ENCODE data around the gene LCK. TPM values are rescaled to one million over a fixed set of nuclear protein-coding genes. Genes with fewer than 3 reads are reported as not detected.

LCK gene
- total and polyA plus RNA-seq, 2 experiments from 2014 or later, result 0.40 to 0.79 TPM

DNA sequence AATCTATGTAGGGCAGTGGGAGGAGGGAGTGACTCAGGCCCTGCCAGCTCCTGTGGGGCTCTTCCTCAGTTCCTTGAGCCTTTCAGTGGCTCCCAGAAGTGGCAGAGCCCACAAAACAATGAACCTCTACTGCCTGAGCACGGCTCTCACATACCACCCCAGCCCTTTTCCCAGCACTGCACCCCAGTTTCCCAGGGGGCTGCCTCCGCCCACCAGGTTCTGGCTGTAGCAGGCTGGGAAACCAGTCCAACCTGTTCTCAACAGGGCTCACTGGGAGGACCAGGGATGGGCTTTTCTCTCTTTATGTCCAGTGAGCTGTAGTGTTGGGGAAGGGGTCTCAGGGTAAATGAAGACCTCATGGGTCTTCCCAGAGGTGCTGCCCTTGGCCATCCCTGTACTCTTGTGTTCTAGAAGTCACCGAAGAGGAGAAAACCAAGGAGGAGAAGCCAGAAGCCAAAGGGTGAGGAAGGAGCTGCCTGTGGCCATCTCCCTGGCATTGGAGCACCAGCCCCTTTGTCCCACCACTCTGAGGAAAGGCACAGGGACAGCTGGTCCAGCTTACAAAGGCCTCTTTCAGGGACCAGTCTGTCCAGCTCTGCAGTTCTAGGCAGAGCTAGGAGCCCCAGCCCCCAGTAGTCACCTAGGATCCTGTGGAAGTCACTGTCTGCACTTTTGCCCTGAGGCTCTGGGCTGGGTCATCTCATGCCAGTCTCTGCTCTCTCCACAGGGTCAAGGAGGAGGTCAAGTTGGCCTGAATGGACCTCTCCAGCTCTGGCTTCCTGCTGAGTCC is 81.4 kb downstream of the LCK start:
- Histone ChIP-seq H3K27ac (peak overlapping the region; percentile 70), H3K79me2 (peaks cover 34% of the 10 kb centered on the region), H3K27me3 (no peaks in the 10 kb centered on the region), H3K9me3 (ENCODE audit: low read depth) (no peaks in the 10 kb centered on the region), H2AFZ (no peak overlapping the region), H4K20me1 (ENCODE audit: insufficient read depth, poor library complexity, severe bottlenecking) (peaks cover 18% of the 10 kb centered on the region), H3K4me1 (ENCODE audit: insufficient read depth) (peaks cover 8% of the 10 kb centered on the region), H3K4me2 (peak overlapping the region; percentile 94), H3K9me2 (replicated peaks; ENCODE audit: insufficient read depth) (no peaks in the 10 kb centered on the region), H3K36me3 (replicated peaks; ENCODE audit: insufficient read depth, low read depth) (no peaks in the 10 kb centered on the region), H3K4me3 (no peak overlapping the region)
- 90% methylated on average over 3 of the region's 3 CpGs for WGBS (ENCODE audit: low lambda C conversion rate, missing lambda C conversion rate)
- no peak for DNase-seq (ENCODE audit: low spot score)
- TF ChIP-seq, protein P1, sequence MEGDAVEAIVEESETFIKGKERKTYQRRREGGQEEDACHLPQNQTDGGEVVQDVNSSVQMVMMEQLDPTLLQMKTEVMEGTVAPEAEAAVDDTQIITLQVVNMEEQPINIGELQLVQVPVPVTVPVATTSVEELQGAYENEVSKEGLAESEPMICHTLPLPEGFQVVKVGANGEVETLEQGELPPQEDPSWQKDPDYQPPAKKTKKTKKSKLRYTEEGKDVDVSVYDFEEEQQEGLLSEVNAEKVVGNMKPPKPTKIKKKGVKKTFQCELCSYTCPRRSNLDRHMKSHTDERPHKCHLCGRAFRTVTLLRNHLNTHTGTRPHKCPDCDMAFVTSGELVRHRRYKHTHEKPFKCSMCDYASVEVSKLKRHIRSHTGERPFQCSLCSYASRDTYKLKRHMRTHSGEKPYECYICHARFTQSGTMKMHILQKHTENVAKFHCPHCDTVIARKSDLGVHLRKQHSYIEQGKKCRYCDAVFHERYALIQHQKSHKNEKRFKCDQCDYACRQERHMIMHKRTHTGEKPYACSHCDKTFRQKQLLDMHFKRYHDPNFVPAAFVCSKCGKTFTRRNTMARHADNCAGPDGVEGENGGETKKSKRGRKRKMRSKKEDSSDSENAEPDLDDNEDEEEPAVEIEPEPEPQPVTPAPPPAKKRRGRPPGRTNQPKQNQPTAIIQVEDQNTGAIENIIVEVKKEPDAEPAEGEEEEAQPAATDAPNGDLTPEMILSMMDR (IDR thresholded peaks at IDR 0.05; ENCODE audit: poor library complexity), result no peak
- TF ChIP-seq EZH2 (IDR thresholded peaks at IDR 0.05; ENCODE audit: borderline replicate concordance) (no peak), EZH2phosphoT487 (IDR thresholded peaks at IDR 0.05; ENCODE audit: low read depth, severe bottlenecking, unreplicated experiment) (no peak)

DNA sequence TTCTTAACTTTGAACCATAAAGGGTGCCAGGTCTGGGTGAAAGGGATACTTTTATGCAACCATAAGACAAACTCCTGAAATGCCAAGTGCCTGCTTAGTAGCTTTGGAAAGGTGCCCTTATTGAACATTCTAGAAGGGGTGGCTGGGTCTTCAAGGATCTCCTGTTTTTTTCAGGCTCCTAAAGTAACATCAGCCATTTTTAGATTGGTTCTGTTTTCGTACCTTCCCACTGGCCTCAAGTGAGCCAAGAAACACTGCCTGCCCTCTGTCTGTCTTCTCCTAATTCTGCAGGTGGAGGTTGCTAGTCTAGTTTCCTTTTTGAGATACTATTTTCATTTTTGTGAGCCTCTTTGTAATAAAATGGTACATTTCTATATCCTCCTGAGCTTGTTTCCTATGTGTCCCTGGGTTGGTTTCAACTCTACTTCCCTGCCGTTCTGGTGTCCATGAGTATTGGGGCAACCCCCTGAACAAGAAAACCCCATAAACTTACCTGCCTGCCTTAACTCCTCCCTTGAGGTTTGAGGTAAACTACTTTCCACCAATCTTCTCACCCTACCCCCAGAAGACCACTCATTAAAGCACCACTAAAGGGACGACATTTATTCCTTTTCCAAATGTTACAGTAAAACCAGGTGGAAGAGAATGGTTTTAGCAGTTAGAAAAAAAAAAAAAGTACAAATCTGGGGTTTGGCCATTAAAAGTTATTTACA is 82.3 kb downstream of the LCK start:
- Histone ChIP-seq H3K79me2 (peaks cover 34% of the 10 kb centered on the region), H3K4me2 (peak overlapping the region; percentile 94), H2AFZ (no peak overlapping the region), H3K9me3 (ENCODE audit: low read depth) (no peaks in the 10 kb centered on the region), H3K4me3 (no peak overlapping the region), H3K36me3 (replicated peaks; ENCODE audit: insufficient read depth, low read depth) (no peaks in the 10 kb centered on the region), H3K9me2 (replicated peaks; ENCODE audit: insufficient read depth) (no peaks in the 10 kb centered on the region), H3K27me3 (no peaks in the 10 kb centered on the region), H4K20me1 (ENCODE audit: insufficient read depth, poor library complexity, severe bottlenecking) (peaks cover 18% of the 10 kb centered on the region), H3K27ac (peak overlapping the region; percentile 70), H3K4me1 (ENCODE audit: insufficient read depth) (peaks cover 8% of the 10 kb centered on the region)
- WGBS (ENCODE audit: low lambda C conversion rate, missing lambda C conversion rate), result 84% methylated on average over 3 of the region's 3 CpGs
- TF ChIP-seq EZH2 (IDR thresholded peaks at IDR 0.05; ENCODE audit: borderline replicate concordance) (no peak), EZH2phosphoT487 (IDR thresholded peaks at IDR 0.05; ENCODE audit: low read depth, severe bottlenecking, unreplicated experiment) (no peak)
- TF ChIP-seq, protein P1 (IDR thresholded peaks at IDR 0.05; ENCODE audit: poor library complexity), result no peak
- no peak for DNase-seq (ENCODE audit: low spot score)

DNA sequence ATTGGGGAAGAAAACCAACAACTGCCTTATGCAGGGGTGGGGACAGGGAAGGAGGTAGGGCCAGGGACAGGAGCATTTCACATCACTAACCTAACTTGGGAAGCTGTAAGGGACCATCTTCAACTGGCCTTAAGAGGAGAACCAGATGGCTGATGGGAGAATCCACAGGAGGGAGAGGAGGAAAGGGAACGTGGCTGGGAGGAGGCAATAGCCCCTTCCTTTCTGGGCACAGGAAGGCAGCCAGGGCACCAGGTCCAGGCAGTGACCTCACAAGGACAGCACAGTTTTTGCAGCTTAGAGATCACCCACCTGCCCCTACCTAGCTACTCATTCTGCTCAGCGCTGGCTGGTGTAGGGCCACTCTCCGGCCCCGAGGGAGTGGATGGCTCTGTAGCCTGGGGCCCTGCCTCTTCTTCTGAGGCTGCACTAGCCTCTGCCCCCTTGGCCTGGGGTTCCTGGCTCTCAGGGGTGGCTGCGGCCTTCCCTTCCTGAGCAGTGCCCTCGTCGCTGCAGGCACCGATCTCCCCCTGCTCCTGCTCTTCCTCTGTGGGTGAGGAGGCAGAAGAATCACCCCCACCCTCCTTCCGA is 83.3 kb downstream of the LCK start:
- peaks cover 8% of the 10 kb centered on the region for H3K4me1 ChIP-seq (ENCODE audit: insufficient read depth)
- H3K9me2 ChIP-seq (replicated peaks; ENCODE audit: insufficient read depth), result no peaks in the 10 kb centered on the region
- peaks cover 34% of the 10 kb centered on the region for H3K79me2 ChIP-seq
- no peak for DNase-seq (ENCODE audit: low spot score)
- no peaks in the 10 kb centered on the region for H3K9me3 ChIP-seq (ENCODE audit: low read depth)
- H3K36me3 ChIP-seq (replicated peaks; ENCODE audit: insufficient read depth, low read depth), result no peaks in the 10 kb centered on the region
- H3K4me3 ChIP-seq, result peak overlapping the region; percentile 98
- WGBS (ENCODE audit: low lambda C conversion rate, missing lambda C conversion rate), result 26% methylated on average over 9 of the region's 9 CpGs
- peak overlapping the region; percentile 88 for H3K27ac ChIP-seq
- TF ChIP-seq EZH2 (IDR thresholded peaks at IDR 0.05; ENCODE audit: borderline replicate concordance) (no peak), EZH2phosphoT487 (IDR thresholded peaks at IDR 0.05; ENCODE audit: low read depth, severe bottlenecking, unreplicated experiment) (no peak)
- TF ChIP-seq, protein P1 (IDR thresholded peaks at IDR 0.05; ENCODE audit: poor library complexity), result no peak
- no peak overlapping the region for H2AFZ ChIP-seq
- H3K4me2 ChIP-seq, result peak overlapping the region; percentile 94
- H4K20me1 ChIP-seq (ENCODE audit: insufficient read depth, poor library complexity, severe bottlenecking), result peaks cover 18% of the 10 kb centered on the region
- no peaks in the 10 kb centered on the region for H3K27me3 ChIP-seq
